Right renal cortex interstitium (tissue), 3 donors: Measurements from ENCODE around the gene SLC25A21. TPM values are rescaled to one million over a fixed set of nuclear protein-coding genes. Genes with fewer than 3 reads are reported as not detected.
"Not testable (repeated sequence)": the region's sequence is repeated elsewhere in the genome, so short reads cannot be mapped to it uniquely, and the experiment has no call there.

Experiments
- DNase-seq, 3 donors: peaks; one replicate each; pipeline ENCODE4 v3.0.0-alpha.2; 2013; ENCODE audit warnings: low read depth in 3 of 3, low spot score in 2 of 3
- polyA plus RNA-seq, 3 donors: library from polyadenylated mRNA; unstranded; fragments of 120-200 nt; gene quantifications; one replicate each; pipeline ENCODE4 v1.2.1, GENCODE V29; 2013; ENCODE audit not compliant: insufficient read length in 3 of 3

The SLC25A21 gene
- polyA plus RNA-seq, 3 donors = 2.4 to 4.7 (median 3.4) TPM

DNA sequence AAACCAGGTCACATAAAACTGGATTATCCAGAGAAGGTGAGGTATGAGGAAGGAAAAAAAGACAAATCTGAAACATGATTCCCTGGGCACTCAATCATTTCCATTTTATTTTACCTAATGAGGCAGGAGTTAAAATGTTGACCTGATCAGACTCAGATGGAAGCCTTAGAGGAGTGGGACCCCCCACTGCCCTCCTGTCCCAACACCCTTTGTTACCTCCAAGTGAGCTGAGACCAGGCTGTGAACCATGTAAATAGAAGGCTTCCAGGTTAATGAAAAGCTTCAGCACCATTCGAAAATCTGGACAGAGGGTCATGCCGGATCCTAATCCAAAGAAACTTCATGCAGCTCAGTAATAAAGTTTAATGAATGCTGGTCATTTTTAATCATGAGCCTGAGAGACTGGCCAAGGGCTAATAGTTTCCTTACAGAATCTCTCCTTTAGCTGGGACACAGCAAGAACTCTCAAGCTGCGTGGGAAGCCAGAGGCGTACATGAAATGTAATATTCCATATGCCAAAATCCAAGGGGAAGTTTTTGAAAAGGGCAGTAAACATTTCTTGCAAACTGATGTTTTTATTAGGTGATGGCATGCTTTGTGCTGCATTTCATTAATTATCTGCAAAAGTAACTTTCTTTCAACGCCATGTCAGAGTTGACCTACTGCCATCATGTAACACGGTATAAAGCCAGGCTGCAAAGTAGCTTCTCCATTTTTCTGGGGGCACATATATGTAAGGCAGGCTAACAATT is 327.8 kb downstream of the SLC25A21 start:
- no peak for DNase-seq

DNA sequence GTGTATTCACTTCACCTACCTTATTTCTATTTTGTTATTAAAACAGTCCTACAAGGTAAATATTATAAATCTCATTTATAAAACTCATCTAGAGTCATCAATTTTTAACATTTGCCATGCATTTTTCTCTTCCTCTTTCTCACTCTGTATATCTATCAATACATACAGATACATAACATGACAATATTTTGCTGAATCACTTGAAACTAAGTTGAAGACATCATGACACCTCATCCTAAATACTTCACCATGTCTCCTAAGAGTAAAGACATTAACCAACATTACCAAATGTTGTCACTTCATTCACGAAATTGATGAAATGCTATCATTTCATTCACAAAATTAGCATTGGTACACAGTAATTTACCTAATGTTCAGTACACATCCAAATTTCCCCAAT is 329.0 kb downstream of the SLC25A21 start:
- no peak for DNase-seq

DNA sequence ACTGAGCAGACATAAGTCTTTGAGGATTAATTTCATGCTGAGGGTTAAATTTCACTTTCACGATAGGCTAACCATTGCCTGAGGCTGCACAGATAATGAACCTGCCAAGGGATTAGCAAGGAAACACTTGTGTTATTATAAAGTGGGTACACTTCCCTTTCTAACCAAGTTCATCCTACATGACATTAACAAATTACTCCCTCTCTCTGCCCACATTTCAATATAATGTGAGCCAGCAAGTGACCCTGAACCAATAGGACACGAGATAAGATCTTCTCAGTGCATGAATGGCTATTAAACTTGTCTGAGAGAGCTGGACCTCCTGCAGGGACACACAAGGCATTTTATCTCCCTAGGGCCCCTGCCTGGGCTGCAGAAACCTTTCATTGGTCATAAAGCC is 337.3 kb downstream of the SLC25A21 start:
- no peak for DNase-seq

DNA sequence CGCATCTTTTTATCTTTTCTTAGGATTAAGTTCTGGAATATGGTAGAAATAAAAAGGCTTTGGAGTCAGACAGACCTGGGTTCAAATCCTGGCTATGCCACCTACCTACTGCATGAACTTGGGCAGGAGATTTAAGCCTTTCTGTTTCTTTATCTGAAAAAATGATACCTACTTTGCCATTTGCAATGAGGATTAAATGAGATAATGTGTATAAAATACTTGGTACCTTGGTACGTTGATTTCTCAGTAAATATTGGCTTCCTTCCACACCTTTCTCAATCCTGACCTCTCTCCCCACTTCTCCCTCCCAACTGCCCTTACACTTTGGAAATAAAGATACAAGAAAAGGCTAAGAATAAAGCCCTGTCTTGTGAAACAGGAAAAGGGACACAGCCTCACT is 338.1 kb downstream of the SLC25A21 start:
- DNase-seq = no peak

DNA sequence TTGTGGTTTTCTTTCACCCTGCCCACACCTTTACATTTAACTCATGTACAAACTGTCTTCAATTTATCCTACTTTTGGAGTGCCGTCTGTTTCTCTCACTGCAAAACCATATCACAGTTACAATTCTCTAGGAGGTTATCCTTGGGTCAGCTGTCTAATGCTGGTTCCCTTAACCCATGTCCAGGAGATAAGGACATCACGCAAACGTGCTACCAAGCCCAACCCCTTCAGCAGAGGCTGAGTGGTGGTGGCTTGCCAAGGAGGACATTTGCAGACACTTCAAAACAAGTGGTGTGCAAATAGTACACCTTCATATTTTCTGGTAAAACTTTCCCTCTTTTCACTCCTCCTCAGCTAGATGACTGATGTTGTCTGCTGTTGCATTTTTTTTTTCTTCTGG is 342.9 kb downstream of the SLC25A21 start:
- no peak for DNase-seq

DNA sequence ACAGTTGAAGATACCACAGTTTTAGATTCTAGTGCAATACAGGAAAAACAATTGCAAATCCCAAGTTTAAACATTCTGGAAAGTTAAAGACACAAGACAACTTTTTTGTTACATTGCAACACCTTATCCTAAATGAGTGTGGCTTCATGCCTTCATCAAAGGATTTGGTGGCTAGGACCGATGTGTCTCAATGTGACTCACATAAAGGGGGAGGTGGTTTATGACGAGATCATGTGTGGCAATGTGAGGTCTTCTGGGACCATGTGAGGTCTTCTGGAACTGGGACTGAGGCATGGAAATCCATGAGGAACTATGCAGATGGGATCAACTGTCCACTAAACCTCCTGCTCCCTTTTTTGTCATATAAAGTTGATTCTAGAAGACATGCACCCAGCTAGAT is 344.5 kb downstream of the SLC25A21 start:
- no peak for DNase-seq

DNA sequence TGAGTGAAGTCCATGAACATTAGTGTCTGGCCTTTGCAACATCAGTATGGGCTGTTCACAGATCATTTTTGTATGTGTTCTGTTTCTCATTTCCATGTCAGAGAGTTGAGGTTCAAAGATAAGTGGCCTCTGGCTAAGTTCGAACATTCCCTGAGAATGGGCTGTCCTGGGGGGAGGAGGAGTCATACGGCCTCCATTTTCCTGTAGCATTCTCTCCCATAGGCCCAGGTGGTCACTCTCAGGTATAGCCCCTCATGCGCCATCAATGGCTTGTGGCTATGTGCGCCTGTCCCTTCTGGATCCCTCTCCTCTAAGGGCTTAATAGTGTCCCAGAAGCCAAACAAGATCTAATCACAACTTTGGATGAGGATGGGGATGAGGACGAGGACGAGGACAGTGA is 345.8 kb downstream of the SLC25A21 start:
- no peak for DNase-seq

DNA sequence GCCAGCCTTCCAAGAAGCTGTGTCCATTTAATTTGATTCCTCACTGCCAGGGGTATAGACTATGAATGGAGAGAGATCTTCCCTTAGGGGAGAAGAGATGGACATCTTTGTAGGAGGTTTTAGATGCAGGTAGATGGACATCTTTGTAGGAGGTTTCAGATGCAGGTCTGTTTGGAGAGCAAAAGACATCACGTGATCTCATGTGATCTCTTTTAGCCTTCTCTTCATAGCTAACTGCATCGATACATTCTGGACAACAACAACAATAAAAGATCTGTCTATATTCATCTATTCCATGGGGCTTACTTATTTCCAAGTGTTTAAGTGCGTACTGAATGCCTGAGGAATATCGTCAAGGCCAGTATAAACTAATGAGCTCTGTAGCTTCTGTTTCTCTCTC is 347.6 kb downstream of the SLC25A21 start:
- DNase-seq = no peak

DNA sequence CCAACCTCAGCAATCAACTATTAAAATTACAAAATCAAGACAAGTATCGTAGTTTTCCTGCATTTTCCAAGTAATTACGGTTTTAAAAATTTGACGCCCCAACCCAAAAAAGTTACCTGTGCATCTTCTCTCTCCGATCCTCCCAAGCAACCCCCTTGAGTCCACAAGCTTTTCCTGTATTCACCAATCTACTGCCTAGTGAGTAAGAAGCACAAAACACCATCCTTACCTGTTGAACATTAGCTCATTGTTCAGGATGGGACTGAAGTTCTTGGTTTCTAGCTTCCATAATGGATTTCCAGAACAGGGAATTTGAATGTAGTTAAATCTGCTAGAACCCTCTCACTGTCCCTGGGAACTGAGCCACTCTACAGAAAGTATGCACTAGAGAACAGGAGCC is 348.8 kb downstream of the SLC25A21 start:
- no peak for DNase-seq

DNA sequence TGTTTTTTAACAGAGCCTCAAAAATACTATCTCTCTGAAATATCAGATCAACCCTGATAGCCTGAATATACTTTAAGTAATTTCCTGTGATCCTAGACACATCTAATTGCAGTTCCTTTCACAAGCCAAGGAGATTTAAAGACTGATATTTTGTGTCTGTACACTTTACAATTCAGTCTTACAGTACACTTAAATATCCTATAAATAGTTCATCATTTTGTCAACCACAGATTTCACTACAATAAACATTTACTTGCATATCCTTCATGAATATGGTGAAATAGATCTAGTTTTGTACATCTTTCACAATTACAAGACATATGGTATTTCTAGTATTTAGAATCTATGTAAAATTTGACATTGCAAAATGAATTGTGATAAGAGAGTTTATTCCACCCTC is 349.7 kb downstream of the SLC25A21 start:
- no peak for DNase-seq

DNA sequence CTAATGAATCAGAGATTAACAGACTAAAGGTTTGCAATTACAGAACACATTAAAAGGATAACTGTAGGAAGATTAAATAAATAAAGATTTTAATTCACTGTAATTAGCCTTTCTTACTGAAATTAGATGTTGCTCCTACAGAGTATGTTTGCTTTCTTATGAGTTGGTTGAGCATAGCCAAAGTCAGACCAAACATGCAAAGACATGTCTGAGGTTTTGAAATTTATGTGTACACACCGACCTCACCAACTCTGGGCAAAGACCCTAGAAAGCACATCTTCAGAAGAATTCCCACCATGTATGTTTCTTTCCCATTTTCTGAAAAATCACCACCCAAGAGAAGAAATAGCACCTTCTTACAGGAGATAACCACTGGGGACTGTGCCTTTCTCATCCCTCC is 351.5 kb downstream of the SLC25A21 start:
- DNase-seq = no peak

DNA sequence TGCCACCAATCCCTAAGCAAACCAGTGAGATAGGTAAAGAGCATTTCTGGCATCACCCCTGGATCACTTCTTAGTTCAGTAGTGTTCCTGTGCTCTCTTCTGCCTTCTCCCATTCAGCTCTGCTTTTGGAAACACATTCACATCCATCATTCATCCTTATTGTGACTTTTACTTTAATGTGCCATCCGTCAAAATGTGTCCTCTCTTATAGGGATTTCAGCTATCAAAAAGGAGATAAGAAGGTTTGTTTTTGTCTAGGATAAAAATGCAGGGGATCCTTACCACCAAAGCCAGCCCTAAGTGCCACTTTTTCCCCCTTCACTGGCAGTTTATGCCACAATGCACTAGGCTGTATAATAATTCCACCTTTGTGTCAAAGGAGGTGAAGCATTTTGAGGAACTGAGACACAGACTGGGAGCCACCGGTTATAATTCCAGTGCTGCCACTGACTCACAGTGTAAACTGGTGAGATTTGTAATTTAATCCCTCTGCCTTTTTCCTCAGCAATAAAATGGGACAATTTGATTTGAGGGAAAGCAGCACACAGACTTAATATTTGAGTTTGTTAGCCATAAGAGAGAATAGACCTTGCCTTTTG is 352.2 kb downstream of the SLC25A21 start:
- DNase-seq = no peak

DNA sequence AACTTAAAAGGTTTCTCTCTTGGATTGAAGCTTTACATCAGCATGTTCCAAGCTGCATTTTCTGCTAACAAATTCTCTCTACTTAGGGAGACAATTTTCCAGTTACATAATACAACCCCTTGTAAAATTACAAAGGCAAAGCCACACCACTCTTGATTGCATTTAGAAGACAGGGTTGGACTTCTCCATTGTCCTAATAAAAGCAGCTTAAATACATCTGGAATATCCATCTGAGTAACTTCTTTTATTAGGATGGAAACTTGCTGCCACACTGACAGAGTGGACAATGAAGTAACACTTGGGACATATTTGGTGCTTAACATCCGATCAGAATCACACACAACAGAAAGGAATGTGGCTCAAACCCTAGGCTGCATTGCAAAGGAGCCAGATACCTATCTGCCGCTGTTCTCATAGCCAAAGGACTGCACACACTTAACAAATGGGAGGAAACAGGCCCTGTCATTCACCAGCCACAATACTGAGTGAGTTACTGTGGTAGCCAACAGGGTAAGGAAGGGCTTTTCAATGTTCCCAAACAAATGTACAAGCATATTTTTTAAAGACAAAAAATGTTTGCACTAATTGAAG is 353.5 kb downstream of the SLC25A21 start:
- DNase-seq = no peak

DNA sequence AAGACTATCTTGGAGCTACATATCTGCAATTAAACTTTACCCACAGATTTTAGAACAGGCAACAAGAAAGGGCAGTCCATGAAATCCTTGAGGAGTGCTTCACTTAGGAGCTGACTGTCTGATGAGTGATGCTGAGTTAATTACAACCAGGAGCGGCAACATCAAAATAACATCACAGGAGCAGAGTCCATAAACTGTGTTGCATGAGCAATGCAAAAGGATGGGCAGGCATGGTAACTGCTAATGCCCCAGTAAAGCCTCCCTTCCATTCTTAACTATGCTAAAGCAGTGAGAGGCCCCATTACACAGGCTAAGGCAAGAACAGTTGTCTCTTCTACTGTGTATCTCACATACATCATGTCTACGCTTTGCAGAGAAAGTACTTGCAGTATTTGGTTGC is 354.2 kb downstream of the SLC25A21 start:
- no peak for DNase-seq

DNA sequence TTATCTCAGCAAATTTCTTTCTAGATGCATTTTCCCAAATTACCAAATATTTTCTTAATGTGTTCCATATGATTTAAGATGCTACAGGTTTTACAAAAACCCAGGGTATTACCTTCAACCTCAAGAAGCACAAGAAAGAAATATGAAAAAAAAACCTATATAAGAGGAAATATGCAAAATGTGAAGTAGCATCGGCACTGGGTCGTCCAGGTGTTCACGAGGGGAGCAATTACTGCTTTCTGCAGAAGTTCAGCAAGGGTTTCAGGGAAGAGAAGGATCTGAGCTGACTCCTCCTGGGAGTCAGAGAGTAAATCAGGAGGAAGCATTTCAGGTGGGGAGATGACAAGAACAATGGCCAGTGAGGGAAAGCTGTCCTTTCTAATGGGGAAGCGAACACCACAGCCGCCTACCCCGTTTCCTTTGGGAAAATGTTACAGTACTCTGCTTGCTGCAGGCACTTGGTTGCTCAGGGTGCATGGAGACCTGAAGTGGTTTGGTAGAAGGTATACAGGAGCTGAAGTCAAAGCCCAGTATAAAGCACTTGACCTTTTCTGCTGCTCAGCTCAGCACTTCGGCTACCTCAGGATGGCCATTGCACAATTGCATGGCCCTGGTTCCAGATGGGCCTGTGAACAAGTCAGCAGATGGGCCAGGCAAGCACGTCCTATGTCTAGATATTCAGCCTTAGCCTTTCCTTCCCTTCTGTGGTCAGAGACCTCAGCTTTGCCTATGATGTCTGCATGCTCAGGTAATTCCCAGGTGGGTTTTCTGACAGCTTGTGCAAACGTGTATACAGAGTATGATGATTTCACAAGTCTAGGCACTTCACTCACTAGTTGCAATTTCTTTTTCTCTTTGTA is 355.1 kb downstream of the SLC25A21 start:
- no peak for DNase-seq

DNA sequence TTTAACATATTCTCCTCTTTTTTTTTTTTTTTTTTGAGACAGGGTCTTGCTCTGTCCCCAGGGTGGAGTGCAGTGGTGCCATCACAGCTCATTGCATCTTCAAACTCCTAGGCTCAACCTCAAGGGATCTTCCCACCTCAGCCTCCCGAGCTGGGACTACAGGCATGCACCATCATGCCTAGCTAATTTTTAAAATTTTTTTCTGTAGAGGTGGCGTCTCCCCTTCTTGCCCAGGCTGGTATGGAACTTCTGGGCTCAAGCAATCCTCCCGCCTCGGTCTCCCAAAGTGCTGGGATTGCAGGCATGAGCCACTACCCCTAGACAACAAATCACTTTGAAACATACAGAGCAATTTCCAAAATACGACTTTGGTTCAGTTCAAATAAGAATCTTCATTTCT is 355.9 kb downstream of the SLC25A21 start:
- no peak for DNase-seq

DNA sequence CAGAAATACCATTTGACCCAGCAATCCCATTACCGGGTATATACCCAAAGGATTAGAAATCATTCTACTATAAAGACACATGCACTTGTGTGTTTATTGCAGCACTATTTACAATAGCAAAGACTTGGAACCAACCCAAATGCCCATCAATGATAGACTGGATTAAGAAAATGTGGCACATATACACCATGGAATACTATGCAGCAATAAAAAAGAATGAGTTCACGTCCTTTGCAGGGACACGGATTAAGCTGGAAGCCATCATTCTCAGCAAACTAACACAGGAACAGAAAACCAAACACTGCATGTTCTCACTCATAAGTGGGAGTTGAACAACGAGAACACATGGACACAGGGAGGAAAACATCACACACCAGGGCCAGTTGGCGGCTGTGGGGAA is 357.6 kb downstream of the SLC25A21 start:
- not testable (repeated sequence) for DNase-seq

DNA sequence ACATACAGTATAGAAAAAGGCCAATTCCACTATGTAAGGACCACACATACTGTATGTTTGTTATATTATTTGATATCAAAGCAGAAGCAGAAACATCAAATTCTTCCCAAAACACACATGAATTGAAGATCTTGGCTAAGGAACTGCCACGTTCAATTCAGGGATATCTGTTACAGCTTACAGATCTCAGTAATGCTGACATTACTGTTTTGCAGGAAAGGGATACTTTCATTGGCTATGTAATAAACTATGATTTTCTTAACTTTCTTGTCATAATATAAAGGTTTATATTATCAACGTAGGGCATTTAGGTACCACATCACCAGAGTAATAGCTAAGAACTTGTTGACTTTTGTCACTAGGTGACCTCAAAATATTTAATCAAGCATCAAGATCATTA is 362.2 kb downstream of the SLC25A21 start:
- no peak for DNase-seq

DNA sequence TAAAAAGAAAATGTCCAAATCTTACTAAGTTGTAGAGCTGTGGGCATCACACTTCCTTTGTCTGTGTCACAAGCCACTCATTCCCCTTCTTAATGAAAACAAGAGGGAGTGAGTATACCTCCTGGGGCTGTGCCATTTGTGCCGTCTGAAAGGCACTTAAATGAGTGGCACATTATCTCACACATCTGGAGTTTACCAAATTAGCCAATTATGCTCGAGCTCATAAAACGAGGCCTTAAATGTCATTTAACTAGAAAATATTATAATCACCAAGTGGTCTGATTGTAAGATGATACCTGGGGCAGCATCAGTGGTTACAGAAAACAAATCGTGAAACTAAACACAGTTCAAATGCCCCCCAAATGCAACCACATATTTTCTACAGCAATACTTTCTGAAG is 364.7 kb downstream of the SLC25A21 start:
- no peak for DNase-seq

DNA sequence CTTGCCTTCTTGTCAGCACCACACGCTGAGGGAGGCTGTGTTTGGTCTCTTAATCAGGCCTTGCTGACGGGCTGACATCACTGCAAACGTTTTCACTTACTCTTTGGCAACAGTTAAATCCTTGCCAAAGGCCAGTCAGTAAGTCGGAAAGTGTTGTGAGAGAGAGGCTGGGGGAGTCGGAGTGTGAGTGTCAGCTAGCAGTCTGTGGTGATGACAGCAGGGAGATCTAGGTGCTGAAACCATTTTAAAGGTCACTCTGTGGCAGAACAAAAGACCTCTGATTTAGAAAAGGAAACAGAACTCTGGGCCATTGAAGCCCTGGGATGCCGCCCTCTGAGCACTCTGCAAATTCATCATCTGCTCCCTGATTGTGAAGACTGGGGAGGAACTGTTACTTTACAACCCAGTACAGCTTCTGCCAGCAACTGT is 367.3 kb downstream of the SLC25A21 start:
- no peak for DNase-seq

DNA sequence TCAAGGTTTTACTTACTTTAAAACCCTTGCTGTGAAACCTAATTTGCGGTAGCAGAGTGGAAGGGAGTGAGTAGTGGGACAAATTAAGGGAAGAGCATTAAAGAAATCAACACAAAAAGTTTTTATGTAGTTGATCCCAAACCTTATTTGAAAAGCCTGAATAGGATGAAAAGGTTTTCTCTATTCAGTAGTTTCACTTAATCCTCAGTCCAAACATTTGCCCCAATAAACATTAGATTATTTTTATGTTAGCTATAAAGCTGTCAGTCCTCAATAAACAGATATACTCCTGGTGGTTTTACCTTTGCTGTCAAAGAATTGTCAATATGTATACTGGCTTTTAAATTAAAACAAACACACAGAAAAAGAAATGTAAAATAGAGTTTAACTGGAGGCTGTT is 374.8 kb downstream of the SLC25A21 start:
- no peak for DNase-seq
